GM19099 (cell line): ENCODE measurements around the gene TFEC.

ENCODE experiments used
- POLR2A ChIP-seq: IDR thresholded peaks from 3 replicates; pipeline ENCODE4 v1.6.1; 2011; ENCODE audit warnings: low read depth; ENCODE audit not compliant: insufficient read length; ENCODE audit errors: extremely low read depth

The TFEC gene

GRCh38 chr7:115885550-115885949, 145.0 kb downstream of the TFEC start:
- no peak for TF ChIP-seq POLR2A
